Osteoblast (primary cell): ENCODE data around the gene NR1H3. TPM values are rescaled to one million over a fixed set of nuclear protein-coding genes. Genes with fewer than 3 reads are reported as not detected.
A peak's percentile ranks its signal among the peaks of the same experiment; 100 is the strongest.

Experiments used
- DNase-seq: peaks from one replicate; pipeline ENCODE4 v3.0.0; 2011; ENCODE audit warnings: low spot score, mixed read lengths; ENCODE audit not compliant: insufficient read length; ENCODE audit errors: missing footprints
- H2AFZ ChIP-seq: 2 replicates; pipeline ENCODE4 v1.6.0; 2011; ENCODE audit warnings: mild to moderate bottlenecking, low read length
- H3K27ac ChIP-seq: 2 replicates; pipeline ENCODE4 v1.5.1; 2011; ENCODE audit warnings: mild to moderate bottlenecking, low read depth, low read length, moderate library complexity
- H3K27me3 ChIP-seq: 2 replicates; pipeline ENCODE4 v1.6.0; 2012; ENCODE audit warnings: mild to moderate bottlenecking, control low read depth, inconsistent platforms, low read length, moderate library complexity; ENCODE audit not compliant: insufficient read depth
- H3K36me3 ChIP-seq: 2 replicates; pipeline ENCODE4 v1.5.1; 2011; ENCODE audit warnings: mild to moderate bottlenecking, low read length, control low read depth, moderate library complexity; ENCODE audit not compliant: insufficient read depth
- H3K4me1 ChIP-seq: 2 replicates; pipeline ENCODE4 v1.5.1; 2011; ENCODE audit warnings: mild to moderate bottlenecking, low read length, control low read depth, moderate library complexity; ENCODE audit not compliant: insufficient read depth
- H3K4me2 ChIP-seq: 2 replicates; pipeline ENCODE4 v1.6.0; 2011; ENCODE audit warnings: mild to moderate bottlenecking, low read length; ENCODE audit not compliant: insufficient read depth
- H3K4me3 ChIP-seq: fragments of 200-600 bp; sonication (generic); 3 replicates; pipeline ENCODE4 v1.5.1; 2012; ENCODE audit warnings: mild to moderate bottlenecking, low read length, inconsistent platforms; ENCODE audit not compliant: insufficient read depth
- H3K79me2 ChIP-seq: 2 replicates; pipeline ENCODE4 v1.6.0; 2012; ENCODE audit warnings: mild to moderate bottlenecking, low read length, control low read depth, inconsistent platforms; ENCODE audit not compliant: insufficient read depth
- H3K9me3 ChIP-seq: 2 replicates; pipeline ENCODE4 v1.5.1; 2011; ENCODE audit warnings: low read depth, low read length, control low read depth
- H4K20me1 ChIP-seq: 2 replicates; pipeline ENCODE4 v1.6.0; 2012; ENCODE audit warnings: mild to moderate bottlenecking, low read length, control low read depth; ENCODE audit not compliant: insufficient read depth
- total RNA-seq: library from RNA; depleted of rRNA; stranded (reverse); fragments of >200 nt; gene quantifications from 2 replicates; pipeline ENCODE4 v1.2.3, GENCODE V29; 2012
- TF ChIP-seq, protein P1 (sequence below): IDR thresholded peaks from 2 replicates; pipeline ENCODE4 v1.5.1; 2011; ENCODE audit warnings: mild to moderate bottlenecking, low read depth, low read length, moderate library complexity; ENCODE audit errors: extremely low read depth

The NR1H3 gene
- total RNA-seq, 1 donor: 18.5 TPM

GRCh38 chr11:47278769-47279168 is 21.0 kb downstream of the NR1H3 start:
- Histone ChIP-seq H3K27ac (no peak overlapping the region), H3K4me3 (no peak overlapping the region), H3K4me1 (no peaks in the 10 kb centered on the region), H3K4me2 (no peak overlapping the region), H3K79me2 (peaks cover 19% of the 10 kb centered on the region), H4K20me1 (peaks cover 13% of the 10 kb centered on the region), H3K27me3 (no peaks in the 10 kb centered on the region), H3K9me3 (no peaks in the 10 kb centered on the region), H3K36me3 (peaks cover 75% of the 10 kb centered on the region), H2AFZ (no peak overlapping the region)
- no peak for DNase-seq
- TF ChIP-seq, protein P1, sequence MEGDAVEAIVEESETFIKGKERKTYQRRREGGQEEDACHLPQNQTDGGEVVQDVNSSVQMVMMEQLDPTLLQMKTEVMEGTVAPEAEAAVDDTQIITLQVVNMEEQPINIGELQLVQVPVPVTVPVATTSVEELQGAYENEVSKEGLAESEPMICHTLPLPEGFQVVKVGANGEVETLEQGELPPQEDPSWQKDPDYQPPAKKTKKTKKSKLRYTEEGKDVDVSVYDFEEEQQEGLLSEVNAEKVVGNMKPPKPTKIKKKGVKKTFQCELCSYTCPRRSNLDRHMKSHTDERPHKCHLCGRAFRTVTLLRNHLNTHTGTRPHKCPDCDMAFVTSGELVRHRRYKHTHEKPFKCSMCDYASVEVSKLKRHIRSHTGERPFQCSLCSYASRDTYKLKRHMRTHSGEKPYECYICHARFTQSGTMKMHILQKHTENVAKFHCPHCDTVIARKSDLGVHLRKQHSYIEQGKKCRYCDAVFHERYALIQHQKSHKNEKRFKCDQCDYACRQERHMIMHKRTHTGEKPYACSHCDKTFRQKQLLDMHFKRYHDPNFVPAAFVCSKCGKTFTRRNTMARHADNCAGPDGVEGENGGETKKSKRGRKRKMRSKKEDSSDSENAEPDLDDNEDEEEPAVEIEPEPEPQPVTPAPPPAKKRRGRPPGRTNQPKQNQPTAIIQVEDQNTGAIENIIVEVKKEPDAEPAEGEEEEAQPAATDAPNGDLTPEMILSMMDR: no peak

DNA sequence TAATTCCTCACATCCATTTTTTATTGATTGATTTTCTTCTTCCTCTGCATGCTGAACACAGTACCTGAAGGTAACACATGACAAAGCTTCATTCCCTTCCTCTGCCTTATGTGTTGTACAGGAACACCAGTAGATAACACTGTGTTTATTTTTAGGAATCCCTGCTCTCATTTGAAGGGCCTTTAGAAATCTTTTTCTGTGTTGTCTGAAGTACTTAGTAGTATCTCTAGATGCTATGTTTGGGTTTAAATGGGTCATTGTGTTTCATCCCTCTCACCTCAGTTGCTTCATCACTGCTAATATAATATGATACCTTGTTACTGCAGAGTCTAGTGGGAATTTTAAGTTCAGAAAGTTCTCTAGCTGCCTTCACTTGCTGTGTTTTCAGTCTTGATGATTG is 22.3 kb downstream of the NR1H3 start:
- no peak overlapping the region for H3K4me3 ChIP-seq
- H3K9me3 ChIP-seq: no peaks in the 10 kb centered on the region
- TF ChIP-seq, protein P1: no peak
- H3K27me3 ChIP-seq: no peaks in the 10 kb centered on the region
- no peak overlapping the region for H3K4me2 ChIP-seq
- peaks cover 3% of the 10 kb centered on the region for H4K20me1 ChIP-seq
- no peaks in the 10 kb centered on the region for H3K4me1 ChIP-seq
- no peak overlapping the region for H3K27ac ChIP-seq
- H3K79me2 ChIP-seq: peaks cover 7% of the 10 kb centered on the region
- no peak overlapping the region for H2AFZ ChIP-seq
- peaks cover 80% of the 10 kb centered on the region for H3K36me3 ChIP-seq
- DNase-seq: no peak

DNA sequence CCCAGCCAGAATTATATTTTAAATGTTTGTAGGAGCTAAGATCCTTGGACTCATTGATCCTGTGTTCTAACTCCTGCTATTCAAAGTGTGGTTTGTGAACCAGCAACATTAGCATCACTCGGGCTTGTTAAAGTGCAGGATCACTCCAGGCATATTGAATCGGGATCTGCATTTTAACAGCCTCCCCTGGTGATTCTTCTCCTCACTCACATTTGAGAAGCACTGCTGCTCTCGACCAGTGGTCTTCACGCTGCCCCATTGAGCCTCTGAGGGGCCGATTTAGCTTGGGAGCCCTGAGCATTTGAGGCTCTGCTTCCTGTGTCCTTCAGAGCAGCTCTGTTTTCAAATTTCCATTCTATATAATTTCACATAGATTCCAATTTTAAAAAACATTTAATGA is 23.1 kb downstream of the NR1H3 start:
- no peaks in the 10 kb centered on the region for H3K27me3 ChIP-seq
- no peak overlapping the region for H3K4me2 ChIP-seq
- peaks cover 80% of the 10 kb centered on the region for H3K36me3 ChIP-seq
- TF ChIP-seq, protein P1: no peak
- H3K9me3 ChIP-seq: no peaks in the 10 kb centered on the region
- H3K4me1 ChIP-seq: no peaks in the 10 kb centered on the region
- H3K79me2 ChIP-seq: peaks cover 2% of the 10 kb centered on the region
- no peak overlapping the region for H3K4me3 ChIP-seq
- no peaks in the 10 kb centered on the region for H4K20me1 ChIP-seq
- no peak overlapping the region for H3K27ac ChIP-seq
- no peak overlapping the region for H2AFZ ChIP-seq
- no peak for DNase-seq

DNA sequence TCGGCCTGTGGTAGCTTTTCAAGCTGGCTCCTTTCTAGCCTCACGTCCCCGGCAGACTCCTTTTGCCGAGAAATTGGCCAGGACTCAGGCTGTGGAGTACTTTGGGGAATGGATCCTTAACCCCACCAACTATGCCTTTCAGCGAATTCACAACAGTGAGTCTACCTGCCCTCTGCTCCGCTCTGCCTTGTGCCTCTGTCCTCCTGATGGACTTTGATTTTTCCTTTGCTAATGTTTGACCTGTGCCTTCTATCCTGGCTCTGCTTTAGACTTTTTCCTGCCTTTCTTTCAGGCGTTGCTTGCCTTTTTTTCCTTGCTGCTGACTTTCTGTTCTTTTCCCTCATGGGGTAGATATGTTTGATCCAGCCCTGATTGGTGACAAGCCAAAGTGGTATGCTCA is 24.7 kb downstream of the NR1H3 start:
- Histone ChIP-seq H3K36me3 (peaks cover 75% of the 10 kb centered on the region), H3K27ac (no peak overlapping the region)
- peak; percentile 72 for DNase-seq

More for the DNA sequence above, 24.7 kb downstream of the NR1H3 start:
- no peaks in the 10 kb centered on the region for H3K4me1 ChIP-seq
- H3K79me2 ChIP-seq: no peaks in the 10 kb centered on the region
- H2AFZ ChIP-seq: no peak overlapping the region
- TF ChIP-seq, protein P1: no peak
- no peak overlapping the region for H3K4me2 ChIP-seq
- no peaks in the 10 kb centered on the region for H3K27me3 ChIP-seq
- no peaks in the 10 kb centered on the region for H4K20me1 ChIP-seq
- no peaks in the 10 kb centered on the region for H3K9me3 ChIP-seq
- H3K4me3 ChIP-seq: no peak overlapping the region
